Activated CD4-positive, alpha-beta T cell treated with anti-CD3 and anti-CD28 coated beads, Interleukin-2, amount 50 U/mL, for 16 hours (primary cell): Measurements from ENCODE around the gene MEAK7.
A peak's percentile ranks its signal among the peaks of the same experiment; 100 is the strongest.

Source experiments
- DNase-seq: peaks from one replicate; pipeline ENCODE4 v3.0.0-alpha.2; 2020

Gene MEAK7

GRCh38 chr16:84504420-84505248 is at the start of gene MEAK7:
Gene MEAK7, minus strand, starts transcription at chr16:84504659. Its CDS starts 6,573 bp downstream, at chr16:84498086.
- DNase-seq = peak; percentile 98

- peak; percentile 81 for DNase-seq
Observed at GRCh38 chr16:84553873-84554399, 49.5 kb upstream of the MEAK7 start.

DNA sequence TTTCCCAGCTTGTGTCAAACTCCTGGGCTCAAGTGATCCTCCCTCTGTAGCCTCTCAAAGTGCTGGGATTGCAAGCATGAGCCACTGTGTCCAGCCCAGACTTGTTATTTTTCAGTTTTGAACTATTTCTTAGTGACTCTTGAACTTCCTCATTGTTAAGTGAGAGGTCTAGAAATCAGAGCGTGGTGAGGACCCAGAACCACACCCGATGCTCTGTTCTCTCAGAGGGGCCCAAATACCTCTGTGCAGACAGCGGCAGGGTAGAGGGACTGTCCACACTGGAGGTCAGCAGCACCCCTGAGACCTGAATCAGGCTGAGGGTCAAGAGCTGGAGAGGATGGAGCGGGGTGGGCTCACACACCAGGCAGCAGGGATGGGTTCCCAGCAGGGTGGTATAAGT is 47.7 kb upstream of the MEAK7 start:
- no peak for DNase-seq

- peak; percentile 30 for DNase-seq
Observed at GRCh38 chr16:84550096-84550495, 45.6 kb upstream of the MEAK7 start.

DNA sequence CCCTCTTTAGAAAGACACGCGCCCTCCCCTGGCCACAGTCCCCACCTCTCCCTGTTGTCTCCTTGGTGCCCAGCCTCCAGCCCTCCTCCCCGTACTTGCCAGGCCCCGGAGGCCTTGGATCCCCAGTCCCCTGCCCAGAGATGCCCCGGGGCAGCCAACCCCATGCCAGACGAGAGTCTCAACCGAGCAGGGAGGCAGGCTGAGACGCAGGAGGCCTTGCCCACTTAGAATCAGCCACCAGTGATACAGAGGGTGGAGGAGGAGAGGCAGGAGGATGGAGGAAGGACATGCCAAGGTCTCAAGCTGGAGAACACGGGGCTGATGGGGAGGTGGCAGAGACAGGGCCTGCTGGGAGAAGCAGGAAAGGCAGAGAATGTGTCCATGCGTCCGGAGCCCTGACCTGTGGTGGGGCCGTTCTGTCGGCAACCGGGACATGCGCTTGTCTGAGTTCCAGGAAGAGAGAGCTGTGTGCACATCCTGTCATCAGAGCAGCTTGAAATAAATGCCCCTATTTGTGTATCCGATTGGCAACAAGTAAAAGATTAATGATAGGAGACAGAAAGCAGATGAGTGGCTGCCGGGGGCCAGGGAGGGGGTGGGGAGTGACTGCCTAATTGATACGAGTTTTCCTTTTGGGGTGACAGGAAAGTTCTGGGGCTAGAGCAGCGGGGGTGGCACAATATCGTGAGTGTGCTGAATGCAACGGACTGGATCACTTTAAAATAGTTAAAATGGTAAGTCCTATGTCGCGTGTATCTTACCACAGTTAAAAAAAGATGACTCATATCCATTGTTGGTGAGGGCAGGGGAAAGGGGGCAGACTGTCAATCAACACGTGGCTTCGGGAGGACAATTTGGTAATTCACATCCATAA is 44.7 kb upstream of the MEAK7 start:
- DNase-seq = peak; percentile 76

DNA sequence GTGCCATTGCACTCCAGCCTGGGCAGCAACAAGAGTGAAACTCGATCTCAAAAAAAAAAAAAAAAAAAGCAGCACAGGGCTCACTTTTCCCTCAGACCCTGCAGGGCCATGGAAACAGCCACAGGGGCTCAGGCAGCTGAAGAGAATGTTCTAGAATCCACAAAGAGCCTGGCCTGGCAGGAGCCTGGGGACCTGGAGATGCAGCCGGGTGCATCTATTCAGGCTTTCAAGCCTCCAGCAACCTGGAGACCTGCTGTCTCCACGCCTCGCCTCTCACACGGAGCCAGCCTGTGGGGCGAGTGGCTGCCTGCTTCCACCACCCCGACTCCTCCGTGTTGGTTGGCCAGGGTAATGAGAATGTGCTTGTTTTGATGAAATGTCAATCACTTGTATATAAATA is 44.0 kb upstream of the MEAK7 start:
- DNase-seq = no peak

DNA sequence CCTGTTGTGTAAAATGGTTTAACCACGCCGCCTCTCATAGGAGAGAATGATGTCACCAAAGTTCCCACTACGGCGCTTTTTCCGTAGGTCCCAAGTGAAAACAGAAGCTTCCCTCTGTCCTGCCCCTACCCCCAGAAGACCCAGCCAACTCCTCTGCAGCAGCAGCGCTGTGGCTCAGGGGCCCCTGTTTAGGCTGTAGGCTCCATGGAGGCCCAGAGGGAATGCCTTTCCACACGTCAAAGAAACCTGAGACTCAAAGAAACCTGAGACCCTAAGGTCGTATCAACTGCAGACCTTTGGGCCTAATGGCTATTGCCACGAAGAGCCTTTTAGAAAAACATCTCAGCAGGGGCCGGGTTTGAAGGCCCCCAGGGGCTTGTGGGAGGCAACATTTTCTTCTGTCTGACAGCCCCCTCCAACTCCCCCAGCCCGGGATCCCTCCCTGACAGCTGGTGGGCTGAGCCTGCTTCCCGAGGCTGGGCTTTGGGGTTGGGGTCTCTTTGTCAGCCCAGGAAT is 43.1 kb upstream of the MEAK7 start:
- DNase-seq = peak; percentile 42

- no peak for DNase-seq
Observed at GRCh38 chr16:84546669-84547545, 42.4 kb upstream of the MEAK7 start.

GRCh38 chr16:84545114-84545737 is 40.8 kb upstream of the MEAK7 start:
- DNase-seq = no peak

- no peak for DNase-seq
Observed at GRCh38 chr16:84544031-84544773, 39.7 kb upstream of the MEAK7 start.

- DNase-seq = no peak
Observed at GRCh38 chr16:84543253-84543652, 38.8 kb upstream of the MEAK7 start.

DNA sequence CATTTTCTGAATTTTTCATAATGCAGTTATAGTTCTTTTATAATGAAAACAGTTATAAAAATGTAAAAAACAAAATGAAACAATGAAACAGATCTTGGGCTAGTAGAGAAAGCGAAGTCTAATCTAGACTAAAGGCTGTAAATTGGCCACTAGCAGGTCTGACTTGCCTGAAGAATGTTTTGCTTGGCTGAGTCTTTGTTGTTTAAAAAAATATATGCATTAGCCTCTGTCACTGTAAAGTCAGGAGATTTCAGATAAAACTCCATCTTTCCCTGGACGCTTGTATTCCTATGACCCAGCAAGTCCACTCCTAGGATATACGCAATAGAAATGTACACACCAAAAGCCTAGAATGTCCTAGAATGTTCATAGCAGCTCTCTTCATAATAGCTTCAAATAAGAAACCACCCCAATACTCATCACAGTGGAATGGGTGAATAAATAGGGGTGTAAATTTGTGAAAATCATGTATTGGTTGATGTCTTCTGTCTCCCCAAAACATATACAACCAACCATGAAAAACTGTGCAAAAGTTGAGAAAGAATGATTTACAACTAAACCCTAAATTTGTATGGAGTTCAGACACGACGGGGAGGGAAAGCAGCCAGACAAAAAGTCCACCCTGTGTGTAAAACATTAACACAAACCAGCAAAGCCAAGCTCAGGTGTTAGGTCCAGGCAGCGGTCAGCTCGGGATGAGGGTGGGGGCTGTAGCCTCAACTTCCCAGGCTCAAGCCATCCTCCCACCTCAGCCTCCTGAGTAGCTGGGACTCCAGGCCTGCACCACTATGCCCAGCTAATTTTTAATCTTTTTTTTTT is 37.7 kb upstream of the MEAK7 start:
- DNase-seq = no peak

DNA sequence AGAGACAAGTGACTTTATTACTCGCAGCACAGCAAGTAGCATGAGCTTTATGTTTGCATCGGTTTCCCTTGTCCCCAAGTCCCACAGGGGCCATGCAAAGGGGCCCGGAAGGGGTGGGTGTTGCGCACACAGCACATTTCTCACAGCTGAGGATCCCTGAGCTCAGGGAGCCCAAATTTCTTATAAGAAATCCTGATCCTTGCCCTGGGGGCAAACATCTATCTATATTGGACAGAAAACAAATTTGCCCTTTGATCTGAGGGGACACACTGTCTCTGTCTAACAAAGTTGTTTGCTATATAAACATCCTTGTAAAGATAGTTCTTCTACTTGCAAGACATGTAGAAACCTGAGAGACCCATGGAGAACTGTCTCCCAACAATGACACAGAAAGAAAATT is 35.7 kb upstream of the MEAK7 start:
- no peak for DNase-seq

DNA sequence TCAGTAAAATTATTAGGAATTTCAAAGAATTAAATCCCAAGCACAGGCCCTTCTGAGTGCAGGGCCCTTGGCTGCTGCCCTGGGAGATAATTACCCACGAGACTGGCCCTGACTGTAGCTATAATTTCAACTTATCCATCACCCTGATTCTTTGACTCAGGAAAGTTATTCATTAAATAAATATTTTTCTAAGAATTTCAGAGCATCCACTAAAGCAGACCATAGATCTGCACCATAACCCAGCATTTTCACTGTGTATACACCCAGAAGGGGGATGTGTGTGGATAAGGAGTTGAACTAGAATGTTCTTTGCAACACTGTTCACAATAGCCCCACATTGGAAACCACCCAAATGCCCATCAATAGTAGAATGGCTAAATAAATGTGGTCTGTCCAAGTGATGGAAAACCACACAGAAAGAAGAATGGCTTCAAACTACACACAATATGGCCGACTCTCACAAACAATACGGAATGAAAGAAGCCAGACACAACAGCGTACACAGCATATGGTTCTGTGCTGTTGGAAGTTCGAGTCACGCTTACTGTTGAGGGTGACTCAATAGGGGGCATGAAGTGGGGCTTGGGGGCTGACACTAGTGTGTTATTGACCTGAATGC is 33.9 kb upstream of the MEAK7 start:
- no peak for DNase-seq

GRCh38 chr16:84537491-84538151 is 33.2 kb upstream of the MEAK7 start:
- DNase-seq = no peak

- DNase-seq = no peak
Observed at GRCh38 chr16:84535851-84536250, 31.4 kb upstream of the MEAK7 start.

- no peak for DNase-seq
Observed at GRCh38 chr16:84535408-84535807, 30.9 kb upstream of the MEAK7 start.

- DNase-seq = no peak
Observed at GRCh38 chr16:84534815-84535214, 30.4 kb upstream of the MEAK7 start.

DNA sequence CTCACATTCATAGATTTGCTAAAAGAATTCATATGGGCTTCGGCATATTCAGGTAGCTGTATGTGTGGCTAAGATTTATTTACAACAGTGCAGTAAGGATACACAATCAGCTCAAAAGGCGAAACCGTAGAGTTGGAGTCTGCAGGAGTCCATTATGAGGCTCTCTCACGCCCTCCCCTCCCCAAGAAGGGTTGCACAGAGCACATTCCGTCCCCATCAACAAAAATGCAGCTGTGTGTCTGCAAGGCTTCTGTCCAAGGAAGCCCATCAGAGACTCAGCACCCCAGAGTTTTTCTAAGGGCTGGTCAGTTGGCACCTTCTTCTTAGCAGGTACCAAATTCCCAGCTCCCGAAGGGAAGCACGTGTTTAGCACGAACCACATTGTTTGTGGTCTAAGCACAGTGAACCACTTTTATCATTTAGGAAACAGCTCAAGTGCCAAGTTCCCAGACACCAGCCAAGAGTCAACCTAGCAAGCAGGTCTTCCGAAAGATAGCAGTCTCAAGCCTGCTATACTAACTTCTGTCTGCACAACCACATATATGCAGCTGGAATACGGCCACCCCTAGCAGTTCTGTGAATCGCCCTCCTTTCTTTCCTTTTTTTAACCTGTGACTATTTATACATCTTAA is 28.5 kb upstream of the MEAK7 start:
- no peak for DNase-seq
